ENCODE measurements around the gene B4GALNT1.
"Not testable (repeated sequence)": the region's sequence is repeated elsewhere in the genome, so short reads cannot be mapped to it uniquely, and the experiment has no call there.

GRCh38 chr12:57646659-57647049 is 13.7 kb upstream of the B4GALNT1 start:
- TF ChIP-seq POLR2AphosphoS5 (IDR thresholded peaks at IDR 0.05); CTCF (IDR thresholded peaks at IDR 0.05 in 8 of 11, conservative IDR thresholded peaks at IDR 0.05 in 3 of 11): not testable (repeated sequence)
